Left lung (tissue), 10 donors: ENCODE results near the gene C1QTNF8. TPM values are rescaled to one million over a fixed set of nuclear protein-coding genes. Genes with fewer than 3 reads are reported as not detected.

Experiments used
- ATAC-seq: fragments of 200-7000 bp; cut with Tn5 transposase; one replicate; pipeline ENCODE4 v1.9.1; 2020; ENCODE audit warnings: moderate library complexity
- DNase-seq, 4 donors: peaks; one replicate each; pipeline ENCODE4 v3.0.0-alpha.2; 2013 to 2020
- H3K27ac ChIP-seq, 2 donors: fragments of 200-600 bp; sonication (generic) in 1 of 2; one replicate each; pipeline versions ENCODE4 v1.5.0 to v1.8.0; 2020 to 2021
- H3K27me3 ChIP-seq, 2 donors: fragments of 200-600 bp; sonication (generic) in 1 of 2; one replicate each; pipeline versions ENCODE4 v1.5.0 to v1.8.0; 2020 to 2021
- H3K36me3 ChIP-seq, 2 donors: fragments of 200-600 bp; sonication (generic) in 1 of 2; one replicate each; pipeline versions ENCODE4 v1.5.0 to v1.8.0; 2020 to 2021
- H3K4me1 ChIP-seq, 2 donors: fragments of 200-600 bp; one replicate each; pipeline ENCODE4 v1.8.0; 2021
- H3K4me3 ChIP-seq, 2 donors: fragments of 200-600 bp; sonication (generic) in 1 of 2; one replicate each; pipeline versions ENCODE4 v1.5.0 to v1.8.0; 2020 to 2021; ENCODE audit warnings: mild to moderate bottlenecking in 1 of 2
- H3K9me3 ChIP-seq, 2 donors: fragments of 200-600 bp; sonication (generic) in 1 of 2; one replicate each; pipeline versions ENCODE4 v1.5.0 to v1.8.0; 2020 to 2021
- intact Hi-C, 2 donors: fragments of 100-400 bp; cut with DNase I; formaldehyde crosslinking; loops; one replicate each; pipeline versions ENCODE4 v1.11.2 to v1.14.2; 2022
- polyA plus RNA-seq, 6 donors: library from polyadenylated mRNA; unstranded; fragments of 120-200 nt; gene quantifications; one replicate each; pipeline ENCODE4 v1.2.1, GENCODE V29; 2013; ENCODE audit not compliant: insufficient read length in 6 of 6
- total RNA-seq, 2 donors: library from RNA; stranded (reverse); fragmentation: NEBNext Ultra II Directional; extraction: Animal tissue kit (Norgen Biotek cat#: 25700); gene quantifications; one replicate each; pipeline ENCODE4 v1.2.1, GENCODE V29; 2021
- TF ChIP-seq, protein P1 (sequence below), 2 donors: fragments of 200-600 bp; sonication (generic) in 1 of 2; IDR thresholded peaks; one replicate each; pipeline versions ENCODE4 v1.5.0 to v1.8.0; 2021; ENCODE audit warnings: antibody characterized with exemption in 2 of 2
- donor health status: DM: no; HTN: yes; CAD: no.
- donor health status: DM: no; HTN: no; CAD: no.

Gene C1QTNF8
- total and polyA plus RNA-seq, 8 donors = 0.10 to 0.23 (median 0.10) TPM; not detected in 5

DNA sequence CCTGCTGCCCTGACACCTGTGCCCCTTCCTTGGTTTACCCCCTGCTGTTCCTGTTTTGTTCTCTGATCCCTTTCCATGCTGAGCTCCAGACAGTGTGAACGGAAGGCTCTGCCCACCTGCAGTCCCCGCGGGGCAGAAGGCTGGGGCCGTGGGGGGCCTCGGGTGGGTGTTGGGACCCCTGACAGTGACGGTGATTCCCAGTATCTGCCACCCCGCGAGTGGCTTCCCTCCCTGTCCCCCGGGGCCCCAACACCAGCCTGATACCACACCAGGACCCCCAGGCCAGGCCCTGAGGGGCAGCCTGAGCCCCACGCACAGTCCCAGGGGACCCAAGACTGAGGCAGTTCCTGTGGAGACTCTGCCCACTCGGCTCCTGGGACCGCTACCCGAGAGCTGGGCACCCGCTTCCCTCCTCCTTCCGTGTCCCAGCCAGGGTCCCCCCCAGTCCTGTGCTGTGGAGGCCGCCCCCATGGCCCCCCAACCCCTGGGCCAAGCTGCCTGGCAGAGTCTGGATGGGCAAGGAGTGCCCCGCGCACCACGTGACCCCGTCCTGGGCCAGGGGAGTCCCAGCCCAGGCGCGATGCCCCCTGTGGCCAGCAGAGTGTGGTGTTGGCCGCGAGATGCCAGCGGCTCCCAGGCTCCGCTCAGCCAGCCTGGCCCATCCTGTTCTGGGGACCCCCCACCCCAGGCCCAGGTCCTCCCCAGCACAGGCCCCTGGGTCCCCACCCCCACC is 10.0 kb upstream of the C1QTNF8 start:
- ATAC-seq (peak; percentile 78), DNase-seq (peak in 2 of 4 donors; percentile 46 to 75)
- Histone ChIP-seq H3K4me1 (peaks cover 0 to 3% of the 10 kb centered on the region in 2 donors), H3K27me3 (peaks cover 8 to 97% of the 10 kb centered on the region in 2 donors), H3K4me3 (no peak overlapping the region), H3K9me3 (no peaks in the 10 kb centered on the region), H3K27ac (no peak overlapping the region), H3K36me3 (no peaks in the 10 kb centered on the region)
- TF ChIP-seq, protein P1, sequence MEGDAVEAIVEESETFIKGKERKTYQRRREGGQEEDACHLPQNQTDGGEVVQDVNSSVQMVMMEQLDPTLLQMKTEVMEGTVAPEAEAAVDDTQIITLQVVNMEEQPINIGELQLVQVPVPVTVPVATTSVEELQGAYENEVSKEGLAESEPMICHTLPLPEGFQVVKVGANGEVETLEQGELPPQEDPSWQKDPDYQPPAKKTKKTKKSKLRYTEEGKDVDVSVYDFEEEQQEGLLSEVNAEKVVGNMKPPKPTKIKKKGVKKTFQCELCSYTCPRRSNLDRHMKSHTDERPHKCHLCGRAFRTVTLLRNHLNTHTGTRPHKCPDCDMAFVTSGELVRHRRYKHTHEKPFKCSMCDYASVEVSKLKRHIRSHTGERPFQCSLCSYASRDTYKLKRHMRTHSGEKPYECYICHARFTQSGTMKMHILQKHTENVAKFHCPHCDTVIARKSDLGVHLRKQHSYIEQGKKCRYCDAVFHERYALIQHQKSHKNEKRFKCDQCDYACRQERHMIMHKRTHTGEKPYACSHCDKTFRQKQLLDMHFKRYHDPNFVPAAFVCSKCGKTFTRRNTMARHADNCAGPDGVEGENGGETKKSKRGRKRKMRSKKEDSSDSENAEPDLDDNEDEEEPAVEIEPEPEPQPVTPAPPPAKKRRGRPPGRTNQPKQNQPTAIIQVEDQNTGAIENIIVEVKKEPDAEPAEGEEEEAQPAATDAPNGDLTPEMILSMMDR (IDR thresholded peaks at IDR 0.05) = peak; percentile 55 to 71
- intact Hi-C loops = loop anchor here in 1 of 2 donors (2.0 kb wide), 1 partner anchor 89 kb away; no protein-coding TSS in a partner anchor

- no peak overlapping the region for H3K4me3 ChIP-seq
- intact Hi-C loops = no loop called here
- ATAC-seq (no peak), DNase-seq (no peak)
- H3K9me3 ChIP-seq = no peaks in the 10 kb centered on the region
- H3K27ac ChIP-seq = no peak overlapping the region
- peaks cover 10 to 96% of the 10 kb centered on the region in 2 donors for H3K27me3 ChIP-seq
- peaks cover 0 to 3% of the 10 kb centered on the region in 2 donors for H3K4me1 ChIP-seq
- H3K36me3 ChIP-seq = no peaks in the 10 kb centered on the region
- TF ChIP-seq, protein P1 (IDR thresholded peaks at IDR 0.05) = no peak
These were observed 7.6 kb upstream of the C1QTNF8 start for GRCh38 chr16:1103636-1103980.

DNA sequence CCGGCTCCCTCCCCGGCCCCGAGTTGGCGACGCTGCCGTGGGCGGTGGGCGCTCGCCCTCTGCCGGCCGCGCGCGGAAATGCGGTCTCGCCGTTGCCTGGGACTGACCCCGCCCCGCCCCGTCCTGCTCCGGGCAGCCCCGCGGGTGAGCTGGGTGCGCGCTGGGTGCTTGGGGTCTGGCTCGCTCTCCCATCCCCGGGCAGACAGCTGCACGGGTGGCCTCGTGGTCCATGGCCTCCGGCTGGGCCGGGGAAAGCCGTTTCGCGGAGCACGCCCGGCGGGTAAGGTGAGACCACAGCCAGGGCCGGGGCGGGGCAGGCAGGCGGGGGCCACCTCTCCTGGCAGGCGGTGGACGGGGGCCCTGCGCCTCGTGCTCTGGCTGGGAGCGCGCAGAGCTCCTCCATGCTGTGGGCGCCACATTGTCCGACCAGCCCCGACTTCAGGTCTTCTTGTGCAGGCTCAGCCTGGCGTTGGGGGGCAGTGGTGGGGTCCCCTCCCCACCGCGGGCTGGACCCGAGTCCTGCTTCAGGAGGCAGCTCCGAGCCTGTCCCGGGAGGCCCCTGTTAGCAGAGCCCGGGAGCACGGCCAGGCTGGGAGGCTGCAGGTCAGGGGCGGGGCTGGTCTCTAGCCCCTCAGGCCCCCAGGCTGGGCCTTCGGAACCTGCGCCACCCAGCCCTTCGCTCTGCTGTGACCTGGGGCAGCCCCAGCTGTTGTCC is 7.0 kb upstream of the C1QTNF8 start:
- DNase-seq (peak in 2 of 4 donors; percentile 40 to 92), ATAC-seq (peak; percentile 84)

DNA sequence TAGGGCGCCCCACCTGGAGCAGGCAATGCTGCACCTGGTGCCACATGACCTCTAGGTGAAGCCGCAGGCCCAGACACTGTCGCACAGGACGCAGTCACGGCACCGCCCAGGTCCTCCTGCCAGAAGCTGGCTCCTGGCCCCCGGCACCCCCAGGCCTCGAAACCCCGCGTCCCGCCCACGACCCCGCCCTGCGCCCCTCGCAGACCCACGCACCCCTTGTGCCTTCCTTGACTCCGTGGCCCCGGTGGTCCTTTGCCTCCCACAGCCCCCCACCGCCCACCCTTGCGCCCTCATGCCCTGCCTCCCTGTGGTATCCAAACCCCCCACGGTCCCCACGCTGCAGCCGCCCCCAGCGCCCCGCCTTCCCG is 6.3 kb upstream of the C1QTNF8 start:
- Histone ChIP-seq H3K4me3 (no peak overlapping the region), H3K36me3 (no peaks in the 10 kb centered on the region), H3K27me3 (peaks cover 10 to 96% of the 10 kb centered on the region in 2 donors), H3K9me3 (no peaks in the 10 kb centered on the region), H3K27ac (no peak overlapping the region), H3K4me1 (peaks cover 0 to 3% of the 10 kb centered on the region in 2 donors)
- no peak for DNase-seq
- ATAC-seq = no peak
- TF ChIP-seq, protein P1 (IDR thresholded peaks at IDR 0.05) = no peak
- intact Hi-C loops = no loop called here

More for the DNA sequence above, 7.0 kb upstream of the C1QTNF8 start:
- Histone ChIP-seq H3K27me3 (peaks cover 10 to 96% of the 10 kb centered on the region in 2 donors), H3K4me3 (no peak overlapping the region), H3K4me1 (peaks cover 0 to 3% of the 10 kb centered on the region in 2 donors), H3K27ac (no peak overlapping the region), H3K9me3 (no peaks in the 10 kb centered on the region), H3K36me3 (no peaks in the 10 kb centered on the region)
- TF ChIP-seq, protein P1 (IDR thresholded peaks at IDR 0.05) = peak; percentile 57 to 75
- intact Hi-C loops = no loop called here
